Endodermal cell (in vitro differentiated cells): Measurements from ENCODE around the gene PAX8. TPM values are rescaled to one million over a fixed set of nuclear protein-coding genes. Genes with fewer than 3 reads are reported as not detected.

Source experiments
- DNase-seq: peaks from one replicate; pipeline ENCODE4 v3.0.0-alpha.2; 2017
- H3K27ac ChIP-seq: 2 replicates; pipeline ENCODE4 v1.5.1; 2013; ENCODE audit warnings: mild to moderate bottlenecking, low read depth, low read length, moderate library complexity
- H3K27me3 ChIP-seq: 2 replicates; pipeline ENCODE4 v1.6.1; 2013; ENCODE audit warnings: mild to moderate bottlenecking, low read length, moderate library complexity; ENCODE audit not compliant: insufficient read depth, control insufficient read depth, poor library complexity, severe bottlenecking
- H3K36me3 ChIP-seq: 2 replicates; pipeline ENCODE4 v1.7.0; 2013; ENCODE audit warnings: mild to moderate bottlenecking, low read length, moderate library complexity; ENCODE audit not compliant: control insufficient read depth, insufficient read depth
- H3K4me1 ChIP-seq: one replicate; pipeline ENCODE4 v1.7.0; 2013; ENCODE audit warnings: low read length; ENCODE audit not compliant: control insufficient read depth, insufficient read depth
- H3K4me3 ChIP-seq: 2 replicates; pipeline ENCODE4 v1.5.1; 2013; ENCODE audit warnings: mild to moderate bottlenecking, low read length, moderate library complexity
- H3K9ac ChIP-seq: 2 replicates; pipeline ENCODE4 v1.6.1; 2013; ENCODE audit warnings: mild to moderate bottlenecking, low read length, moderate library complexity; ENCODE audit not compliant: poor library complexity, severe bottlenecking; ENCODE audit errors: extremely low read depth
- H3K9me3 ChIP-seq: 2 replicates; pipeline ENCODE4 v1.6.1; 2013; ENCODE audit warnings: mild to moderate bottlenecking, low read length, moderate library complexity; ENCODE audit not compliant: control insufficient read depth
- H3K27ac Mint-ChIP-seq: 2 replicates; pipeline ENCODE4 v1.8.0; 2020; ENCODE audit warnings: mixed read lengths
- H3K27me3 Mint-ChIP-seq: 2 replicates; pipeline ENCODE4 v1.8.0; 2021; ENCODE audit warnings: mild to moderate bottlenecking, mixed read lengths; ENCODE audit not compliant: insufficient read depth
- H3K36me3 Mint-ChIP-seq: 2 replicates; pipeline ENCODE4 v1.8.0; 2020; ENCODE audit warnings: low read depth, mixed read lengths
- H3K4me1 Mint-ChIP-seq: 2 replicates; pipeline ENCODE4 v1.8.0; 2020; ENCODE audit warnings: mixed read lengths
- H3K4me3 Mint-ChIP-seq: 2 replicates; pipeline ENCODE4 v1.8.0; 2020; ENCODE audit warnings: mild to moderate bottlenecking, moderate library complexity, mixed read lengths
- H3K9me3 Mint-ChIP-seq: 2 replicates; pipeline ENCODE4 v1.8.0; 2020; ENCODE audit warnings: mild to moderate bottlenecking, mixed read lengths
- CTCF ChIP-seq: fragments of 200-600 bp; sonication (generic); conservative IDR thresholded peaks from 2 replicates; pipeline ENCODE4 v1.5.0; 2021; ENCODE audit warnings: antibody characterized with exemption, mild to moderate bottlenecking
- WGBS, 2 experiments: methylation state at CpG; one replicate each; pipeline versions ENCODE4 v1.1.5 to v1.1.7; 2013; ENCODE audit warnings: missing lambda C conversion rate in 2 of 2, mixed read lengths in 1 of 2; ENCODE audit not compliant: insufficient coverage in 1 of 2, insufficient read length in 1 of 2; 5-methylcytosine and 5-hydroxymethylcytosine counted together
- total RNA-seq, 2 donors: library from RNA; stranded (reverse); fragmentation: NEBNext Ultra II Directional in 1 of 2; extraction: Animal tissue kit (Norgen Biotek cat#: 25700) in 1 of 2; gene quantifications; 2 replicates in 1 of 2; 3 replicates in 1 of 2; pipeline ENCODE4 v1.2.1, GENCODE V29; 2021

The PAX8 gene
- total RNA-seq, 2 donors from 2014 or later: 0.09 to 0.11 TPM

DNA sequence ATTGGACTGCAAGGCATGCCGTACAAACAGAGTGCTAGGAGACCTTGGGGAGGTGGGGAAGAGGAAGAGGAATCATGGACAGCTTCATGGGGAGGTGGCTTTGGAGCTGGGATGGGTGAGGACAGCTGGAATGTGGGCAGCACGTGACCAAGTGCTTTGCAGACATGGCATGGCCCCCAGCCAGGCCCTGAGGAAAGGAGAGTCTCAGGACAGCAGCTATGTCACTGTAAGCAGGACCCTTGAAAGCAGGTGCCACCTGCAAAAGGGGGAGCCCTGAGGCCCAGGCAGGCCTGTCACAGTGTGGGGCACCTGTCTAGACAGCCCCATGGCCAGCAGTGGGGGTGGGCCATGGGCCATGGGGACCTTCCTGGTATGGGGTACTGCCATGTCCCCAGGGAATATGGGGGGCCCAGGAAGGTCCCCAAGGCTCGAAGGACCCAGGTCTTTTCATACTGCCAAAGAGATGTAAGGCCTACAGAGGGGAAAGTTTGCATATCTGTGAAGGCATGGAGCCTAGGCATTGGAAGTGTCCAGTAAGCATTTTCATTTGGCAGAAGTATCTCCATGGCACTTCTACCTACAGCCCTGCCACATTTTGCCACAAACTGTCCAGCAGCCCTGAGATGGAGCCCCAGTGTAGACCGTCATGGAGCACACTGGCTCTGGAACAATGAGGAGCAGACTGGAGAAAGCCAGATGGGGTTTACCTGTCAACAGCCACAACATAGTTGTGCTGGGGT, 9.9 kb downstream of the PAX8 start:
- Histone ChIP-seq H3K4me1 (peaks cover 4% of the 10 kb centered on the region), H3K9ac (no peak overlapping the region), H3K27ac (no peak overlapping the region), H3K36me3 (no peaks in the 10 kb centered on the region), H3K4me3 (no peak overlapping the region), H3K9me3 (no peaks in the 10 kb centered on the region), H3K27me3 (peaks cover 100% of the 10 kb centered on the region)
- no peak for DNase-seq
- TF ChIP-seq CTCF: no peak
- Mint-ChIP-seq H3K9me3 (no peaks in the 10 kb centered on the region), H3K4me3 (no peak overlapping the region), H3K27me3 (peaks cover 98% of the 10 kb centered on the region), H3K27ac (no peak overlapping the region), H3K4me1 (peaks cover 8% of the 10 kb centered on the region), H3K36me3 (no peaks in the 10 kb centered on the region)
- 94 to 96% methylated on average over 4 of the region's 4 CpGs for WGBS, 2 experiments

DNA sequence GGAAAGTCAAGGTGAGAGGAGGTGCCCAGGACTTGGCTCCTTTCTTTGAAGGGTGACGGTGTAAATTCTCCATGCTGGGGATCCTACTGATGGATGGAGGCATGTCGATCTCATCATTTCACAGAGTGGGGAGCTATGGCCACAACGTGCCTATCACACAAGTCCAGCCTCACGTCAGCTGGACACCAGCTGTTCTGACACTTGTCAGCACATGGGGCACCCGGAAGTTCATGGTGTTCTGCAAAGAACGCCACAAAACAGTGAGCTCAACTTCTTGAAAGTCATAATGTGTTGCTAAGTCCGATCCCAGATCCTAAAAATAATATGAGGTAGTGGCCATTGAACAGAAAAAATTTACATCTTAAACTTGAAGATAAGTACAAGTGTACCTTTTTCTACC, 12.3 kb downstream of the PAX8 start:
- DNase-seq: no peak
- Histone ChIP-seq H3K27ac (no peak overlapping the region), H3K9me3 (no peaks in the 10 kb centered on the region), H3K4me1 (no peaks in the 10 kb centered on the region), H3K27me3 (peaks cover 93% of the 10 kb centered on the region), H3K36me3 (no peaks in the 10 kb centered on the region), H3K9ac (no peak overlapping the region), H3K4me3 (no peak overlapping the region)
- Mint-ChIP-seq H3K9me3 (no peaks in the 10 kb centered on the region), H3K27me3 (peaks cover 93% of the 10 kb centered on the region), H3K27ac (no peak overlapping the region), H3K36me3 (no peaks in the 10 kb centered on the region), H3K4me3 (no peak overlapping the region), H3K4me1 (no peaks in the 10 kb centered on the region)
- no peak for TF ChIP-seq CTCF
- 89 to 91% methylated on average over 6 to 7 of the region's 7 CpGs for WGBS, 2 experiments

DNA sequence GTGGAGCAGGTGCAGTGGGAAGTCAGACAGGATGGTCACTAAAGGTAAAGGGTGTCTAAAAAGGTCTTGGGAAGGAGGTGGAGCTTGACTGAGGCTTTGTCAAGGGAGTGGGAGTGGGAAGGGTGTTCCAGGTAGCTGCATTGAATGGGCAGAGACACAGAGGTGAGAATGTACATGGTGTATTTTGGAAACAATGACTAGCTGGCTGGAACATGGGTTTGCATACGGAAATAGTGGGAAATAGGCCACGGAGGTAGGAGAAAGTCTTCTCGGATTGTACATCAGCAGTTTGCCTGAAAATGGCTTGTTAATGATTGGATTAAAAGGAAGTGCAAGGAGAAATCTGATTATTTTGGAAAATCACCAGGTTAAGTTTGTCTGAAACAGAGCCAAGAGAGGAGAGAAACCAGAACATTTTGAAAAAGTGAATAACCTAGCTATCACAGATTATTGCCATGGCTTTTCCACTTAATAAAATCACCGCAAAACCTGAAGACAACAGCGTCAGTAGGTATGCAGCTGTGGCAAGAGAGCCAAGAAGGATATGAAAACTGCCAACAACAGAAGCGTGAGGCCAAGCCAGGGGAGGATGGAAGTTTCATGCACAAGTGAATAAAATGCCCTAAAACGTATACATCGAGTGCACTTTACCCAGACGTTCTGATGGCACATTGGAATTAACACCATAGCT, 13.9 kb downstream of the PAX8 start:
- no peak overlapping the region for H3K27ac ChIP-seq
- no peaks in the 10 kb centered on the region for H3K36me3 ChIP-seq
- WGBS, 2 experiments: 89 to 91% methylated on average over 9 of the region's 9 CpGs
- no peak overlapping the region for H3K4me3 Mint-ChIP-seq
- H3K27ac Mint-ChIP-seq: no peak overlapping the region
- peaks cover 88% of the 10 kb centered on the region for H3K27me3 ChIP-seq
- no peak overlapping the region for H3K9ac ChIP-seq
- no peaks in the 10 kb centered on the region for H3K9me3 Mint-ChIP-seq
- no peaks in the 10 kb centered on the region for H3K9me3 ChIP-seq
- no peaks in the 10 kb centered on the region for H3K36me3 Mint-ChIP-seq
- DNase-seq: no peak
- H3K27me3 Mint-ChIP-seq: peaks cover 80% of the 10 kb centered on the region
- H3K4me1 ChIP-seq: no peaks in the 10 kb centered on the region
- H3K4me1 Mint-ChIP-seq: no peaks in the 10 kb centered on the region
- no peak for TF ChIP-seq CTCF
- no peak overlapping the region for H3K4me3 ChIP-seq
